GM10248 (cell line): ENCODE data around the gene CDKN1A.
"Not testable (repeated sequence)": the region's sequence is repeated elsewhere in the genome, so short reads cannot be mapped to it uniquely, and the experiment has no call there.

Source experiments
- CTCF ChIA-PET: fragments of 300-600 bp; sonication (Branson Sonifier 250); formaldehyde crosslinking; extraction: SDS; loops from one replicate; lab custom pipeline; 2021; ENCODE audit warnings: antibody characterized with exemption; lab: Yijun Ruan, JAX
- POLR2A ChIA-PET: fragments of 350-650 bp; sonication (Branson Sonifier 250); formaldehyde crosslinking; extraction: SDS; loops from one replicate; lab custom pipeline; 2020; ENCODE audit warnings: antibody characterized with exemption; lab: Yijun Ruan, JAX
- DNase-seq: peaks from one replicate; pipeline ENCODE4 v3.0.0; 2012; ENCODE audit errors: extremely low spot score
- TF ChIP-seq, protein P1 (sequence below): IDR thresholded peaks from 2 replicates; pipeline ENCODE4 v1.5.1; 2012; ENCODE audit warnings: mild to moderate bottlenecking, low read depth; ENCODE audit errors: extremely low read depth, missing control alignments, control extremely low read depth

CDKN1A gene

DNA sequence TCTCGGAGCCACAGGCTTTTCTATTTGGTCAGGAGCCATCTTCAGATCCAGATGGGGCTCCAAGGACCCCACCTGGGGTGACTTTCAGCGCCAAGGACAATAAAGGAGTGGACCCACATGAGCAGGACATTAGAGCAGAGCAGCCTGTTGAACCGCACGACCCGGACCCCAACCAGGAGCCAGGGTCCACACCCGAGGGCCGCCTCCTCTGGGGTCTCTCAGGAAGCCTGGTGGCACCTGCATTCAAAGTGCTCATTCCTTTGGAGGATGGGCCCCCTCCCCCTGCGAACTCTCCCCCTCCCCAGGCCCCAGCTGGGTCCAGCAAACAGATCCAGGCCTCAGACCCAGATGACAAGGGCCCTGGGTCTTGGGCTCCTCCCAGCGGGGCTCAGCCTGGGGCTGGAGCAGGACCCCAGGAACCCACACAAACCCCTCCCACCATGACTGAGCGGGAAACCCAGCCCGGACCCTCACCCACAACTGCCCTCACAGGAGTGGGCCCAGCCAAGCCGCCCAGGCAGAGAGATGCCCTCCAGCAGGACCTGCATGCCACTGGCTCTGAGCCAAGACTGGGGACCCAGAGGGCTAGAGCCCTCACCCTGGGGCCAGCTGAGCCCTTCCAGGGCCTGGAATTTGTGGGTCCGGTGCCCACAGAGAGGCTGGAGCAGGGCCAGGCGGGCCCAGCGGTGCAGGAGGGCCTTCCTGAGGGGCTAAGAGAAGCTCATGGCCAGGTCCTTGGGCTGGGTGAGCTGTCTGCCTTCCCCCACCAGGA is 43.0 kb downstream of the CDKN1A start:
- TF ChIP-seq, protein P1, sequence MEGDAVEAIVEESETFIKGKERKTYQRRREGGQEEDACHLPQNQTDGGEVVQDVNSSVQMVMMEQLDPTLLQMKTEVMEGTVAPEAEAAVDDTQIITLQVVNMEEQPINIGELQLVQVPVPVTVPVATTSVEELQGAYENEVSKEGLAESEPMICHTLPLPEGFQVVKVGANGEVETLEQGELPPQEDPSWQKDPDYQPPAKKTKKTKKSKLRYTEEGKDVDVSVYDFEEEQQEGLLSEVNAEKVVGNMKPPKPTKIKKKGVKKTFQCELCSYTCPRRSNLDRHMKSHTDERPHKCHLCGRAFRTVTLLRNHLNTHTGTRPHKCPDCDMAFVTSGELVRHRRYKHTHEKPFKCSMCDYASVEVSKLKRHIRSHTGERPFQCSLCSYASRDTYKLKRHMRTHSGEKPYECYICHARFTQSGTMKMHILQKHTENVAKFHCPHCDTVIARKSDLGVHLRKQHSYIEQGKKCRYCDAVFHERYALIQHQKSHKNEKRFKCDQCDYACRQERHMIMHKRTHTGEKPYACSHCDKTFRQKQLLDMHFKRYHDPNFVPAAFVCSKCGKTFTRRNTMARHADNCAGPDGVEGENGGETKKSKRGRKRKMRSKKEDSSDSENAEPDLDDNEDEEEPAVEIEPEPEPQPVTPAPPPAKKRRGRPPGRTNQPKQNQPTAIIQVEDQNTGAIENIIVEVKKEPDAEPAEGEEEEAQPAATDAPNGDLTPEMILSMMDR: no peak
- no peak for DNase-seq
- CTCF ChIA-PET: interaction anchor here (1.0 to 3.1 kb wide), 7 partner anchors 11 to 106 kb away, joined by 3 to 22 read pairs (median 4); no protein-coding TSS in a partner anchor
- POLR2A ChIA-PET: interaction anchor here (0.6 kb wide), 2 partner anchors 107 to 162 kb away, joined by 4 to 5 read pairs; no protein-coding TSS in a partner anchor

GRCh38 chr6:36722365-36722764 is 43.9 kb downstream of the CDKN1A start:
- CTCF ChIA-PET: interaction anchor here (0.8 to 3.1 kb wide), 9 partner anchors 8 to 114 kb away, joined by 3 to 22 read pairs (median 3); no protein-coding TSS in a partner anchor
- POLR2A ChIA-PET: no interaction called here
- DNase-seq: no peak
- TF ChIP-seq, protein P1: no peak

DNA sequence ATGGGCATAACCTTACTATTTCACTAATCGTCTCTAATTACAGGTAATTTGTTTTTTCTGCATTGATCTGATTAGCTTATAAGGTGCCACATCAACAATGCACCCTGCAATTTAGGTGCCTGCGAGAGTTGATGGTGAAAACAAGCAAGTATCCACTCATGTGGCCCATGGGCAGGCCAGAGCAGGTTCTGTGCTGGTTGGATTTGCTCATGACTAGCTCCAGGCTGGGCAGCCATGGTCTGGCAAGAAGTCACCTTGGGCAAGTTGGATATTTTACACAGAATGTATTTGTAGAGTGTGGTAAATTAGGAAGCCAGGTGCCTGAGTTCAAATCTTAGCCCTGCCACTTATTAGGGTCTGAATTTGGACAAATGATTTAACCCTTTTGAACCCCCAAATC is 44.4 kb downstream of the CDKN1A start:
- DNase-seq: no peak
- POLR2A ChIA-PET: interaction anchor here (0.5 kb wide), 1 partner anchor 114 kb away, joined by 7 read pairs; no protein-coding TSS in a partner anchor
- CTCF ChIA-PET: interaction anchor here (0.8 to 3.4 kb wide), 12 partner anchors 9 to 437 kb away, joined by 3 to 20 read pairs (median 4); no protein-coding TSS in a partner anchor

GRCh38 chr6:36723992-36724391 is 45.5 kb downstream of the CDKN1A start:
- ChIA-PET POLR2A (interaction anchor here (1.0 kb wide), 1 partner anchor 34 kb away, joined by 3 read pairs; no protein-coding TSS in a partner anchor), CTCF (interaction anchor here (0.7 to 3.4 kb wide), 27 partner anchors 9 to 414 kb away, joined by 3 to 20 read pairs (median 5); no protein-coding TSS in a partner anchor)
- not testable (repeated sequence) for DNase-seq

More for the DNA sequence above, 44.4 kb downstream of the CDKN1A start:
- TF ChIP-seq, protein P1: no peak

DNA sequence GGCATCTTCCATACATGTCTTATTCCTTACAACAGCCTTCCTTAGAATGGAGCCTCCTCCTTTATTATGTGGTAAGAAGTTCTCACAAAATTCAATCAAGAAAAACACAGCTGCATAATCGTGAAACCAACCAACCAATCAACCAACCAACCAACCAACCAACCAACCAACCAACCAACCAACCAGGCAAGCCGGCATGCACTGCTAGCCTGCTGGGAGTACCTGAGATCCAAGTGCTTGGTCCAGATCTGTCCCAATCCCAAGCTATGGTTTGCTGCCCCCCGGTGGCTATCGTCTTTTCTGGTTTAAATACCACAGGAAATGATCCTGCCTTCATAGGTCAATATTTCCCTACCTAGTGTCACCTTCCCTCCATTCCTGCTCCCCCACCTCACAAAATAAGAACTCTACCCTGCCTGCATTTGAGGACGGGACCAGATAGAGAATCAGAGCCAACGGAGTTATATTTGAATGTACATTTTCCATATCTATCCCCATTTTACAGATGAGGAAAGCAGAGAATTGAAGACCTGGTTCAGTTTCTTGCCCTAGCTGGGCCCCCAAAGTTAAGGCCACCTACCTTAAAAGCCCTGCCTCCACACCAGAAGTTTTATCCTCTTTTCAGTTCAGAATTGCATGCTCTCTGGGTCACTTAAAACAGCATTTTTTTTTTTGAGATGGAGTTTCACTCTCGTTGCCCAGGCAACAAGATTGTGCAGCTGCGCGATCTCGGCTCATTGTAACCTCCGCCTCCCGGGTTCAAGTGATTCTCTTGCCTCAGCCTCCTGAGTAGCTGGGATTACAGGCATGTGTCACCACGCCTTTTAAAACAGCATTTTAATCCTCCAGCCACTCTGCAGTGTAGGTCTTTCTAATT is 46.2 kb downstream of the CDKN1A start:
- CTCF ChIA-PET: interaction anchor here (0.7 to 3.4 kb wide), 28 partner anchors 8 to 415 kb away, joined by 3 to 20 read pairs (median 4); no protein-coding TSS in a partner anchor

GRCh38 chr6:36725581-36725980 is 47.1 kb downstream of the CDKN1A start:
- no peak for DNase-seq
- POLR2A ChIA-PET: interaction anchor here (1.3 kb wide), 1 partner anchor 47 kb away, joined by 3 read pairs; the partner anchor contains the start of gene CDKN1A
- TF ChIP-seq, protein P1: no peak
- CTCF ChIA-PET: interaction anchor here (0.9 to 3.4 kb wide), 9 partner anchors 17 to 385 kb away, joined by 4 to 17 read pairs (median 9); no protein-coding TSS in a partner anchor

More for the DNA sequence above, 46.2 kb downstream of the CDKN1A start:
- TF ChIP-seq, protein P1: peak; percentile 58
- DNase-seq: peak; percentile 71
- POLR2A ChIA-PET: interaction anchor here (1.0 to 1.3 kb wide), 2 partner anchors 34 to 47 kb away, joined by 3 read pairs; partner anchors contain the start of gene CDKN1A
